Measurements from ENCODE around the gene MAMLD1.
"Not testable (repeated sequence)": the region's sequence is repeated elsewhere in the genome, so short reads cannot be mapped to it uniquely, and the experiment has no call there.

MAMLD1 gene

GRCh38 chrX:150362599-150363481 is at the start of gene MAMLD1:
Gene MAMLD1 (plus strand): TSS chrX:150363317. CDS start chrX:150445517, 82,200 bp downstream.
- peak; percentile 71 for DNase-seq

GRCh38 chrX:150313514-150313913 is 49.6 kb upstream of the MAMLD1 start:
- no peak for DNase-seq

- no peak for DNase-seq
These were observed 48.9 kb upstream of the MAMLD1 start for GRCh38 chrX:150314186-150314585.

GRCh38 chrX:150316564-150316963 is 46.6 kb upstream of the MAMLD1 start:
- no peak for DNase-seq

DNA sequence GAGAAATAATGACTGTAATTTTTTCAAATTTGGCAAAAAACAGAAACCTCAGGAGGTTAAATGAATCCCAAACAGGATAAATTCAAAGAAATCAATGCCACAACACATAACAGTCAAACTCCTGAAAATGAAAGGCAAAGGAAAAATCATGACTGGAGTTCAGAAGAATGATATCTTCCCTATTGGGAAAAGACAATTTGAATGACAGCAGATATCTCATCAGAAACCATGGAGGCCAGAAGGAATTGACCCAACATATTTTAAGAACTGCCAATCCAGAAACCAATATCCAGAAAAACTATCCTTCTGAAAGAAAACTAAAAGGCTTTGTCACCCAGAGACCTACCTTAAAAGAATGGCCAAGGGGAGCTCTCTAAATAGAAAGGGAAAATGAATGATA is 40.1 kb upstream of the MAMLD1 start:
- DNase-seq: no peak

- no peak for DNase-seq
These were observed 38.9 kb upstream of the MAMLD1 start for GRCh38 chrX:150324035-150324728.

GRCh38 chrX:150324919-150325318 is 38.2 kb upstream of the MAMLD1 start:
- no peak for DNase-seq

DNA sequence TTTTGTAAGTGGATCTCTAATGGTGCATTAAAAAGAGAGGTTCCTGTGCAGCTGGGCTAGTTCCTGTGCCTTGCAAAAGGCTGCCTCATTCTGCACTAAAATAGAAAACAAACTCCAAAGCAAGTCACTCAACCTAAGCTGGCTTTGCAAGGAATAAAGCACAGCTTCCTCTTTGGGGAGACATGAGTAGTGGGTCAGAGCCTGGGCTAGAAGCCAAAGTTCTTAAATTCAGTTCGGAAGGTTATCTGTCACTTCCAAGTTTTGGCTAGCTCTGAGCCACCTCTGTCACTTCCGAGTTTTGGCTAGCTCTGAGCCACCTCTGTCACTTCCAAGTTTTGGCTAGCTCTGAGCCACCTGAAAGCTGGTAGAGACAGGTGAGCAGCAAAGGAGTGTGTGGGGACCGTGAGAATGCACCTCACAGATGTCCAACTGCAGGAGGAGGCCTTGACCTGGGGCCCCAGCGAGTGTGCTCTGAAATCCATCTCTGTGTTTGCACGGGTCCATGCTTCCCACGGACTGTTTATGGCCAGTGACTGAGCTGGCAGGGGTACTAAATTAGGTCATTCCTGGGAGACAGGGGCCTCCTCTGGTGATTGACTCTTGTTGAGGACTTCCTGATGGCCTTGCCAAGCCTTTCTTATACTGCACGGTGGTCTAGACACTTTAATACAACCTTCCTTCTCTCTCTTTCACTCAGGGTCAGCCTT is 36.4 kb upstream of the MAMLD1 start:
- no peak for DNase-seq

- no peak for DNase-seq
These were observed 33.8 kb upstream of the MAMLD1 start for GRCh38 chrX:150329282-150329681.

DNA sequence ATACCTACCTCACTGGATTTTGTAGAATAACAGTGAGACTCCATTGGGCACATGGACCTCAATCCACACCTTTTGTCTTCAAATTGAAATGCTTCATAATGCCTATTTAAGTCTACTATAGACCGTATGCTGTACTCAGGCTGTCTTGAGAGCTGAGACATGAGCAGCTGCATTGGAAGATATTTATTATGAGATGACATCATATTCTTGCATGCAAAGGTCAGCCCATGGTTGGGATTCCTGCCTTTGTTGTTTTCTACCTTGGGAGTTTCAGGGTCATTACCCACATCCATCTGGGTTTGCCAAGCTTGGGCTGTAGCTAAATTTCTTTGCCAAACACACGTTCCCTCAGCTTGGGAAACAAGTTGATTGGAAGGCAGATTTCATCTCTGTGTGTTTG is 33.2 kb upstream of the MAMLD1 start:
- no peak for DNase-seq

GRCh38 chrX:150332023-150332422 is 31.1 kb upstream of the MAMLD1 start:
- DNase-seq: no peak

GRCh38 chrX:150334100-150334499 is 29.0 kb upstream of the MAMLD1 start:
- no peak for DNase-seq

- DNase-seq: no peak
These were observed 28.1 kb upstream of the MAMLD1 start for GRCh38 chrX:150334981-150335380.

- no peak for DNase-seq
These were observed 26.1 kb upstream of the MAMLD1 start for GRCh38 chrX:150337026-150337425.

DNA sequence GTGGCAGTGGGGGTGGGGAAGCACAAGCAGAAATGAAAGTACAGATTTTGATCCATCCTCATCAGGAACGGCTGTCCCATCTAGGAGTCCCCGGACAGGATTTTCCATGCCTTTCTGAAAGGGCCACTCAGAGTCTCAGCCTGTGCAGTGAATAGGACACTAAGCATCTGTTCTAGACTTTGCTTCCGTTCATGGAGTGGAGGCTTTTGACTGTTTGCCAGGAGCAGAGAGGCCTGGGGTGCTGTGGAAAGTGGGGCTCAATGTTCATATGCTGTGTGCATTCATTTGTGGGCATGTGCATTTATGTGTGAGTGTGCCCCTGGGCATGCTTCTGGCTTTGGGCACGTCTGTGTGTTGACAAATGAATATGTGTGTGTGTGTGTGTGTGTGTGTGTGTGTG is 25.6 kb upstream of the MAMLD1 start:
- no peak for DNase-seq

- no peak for DNase-seq
These were observed 24.5 kb upstream of the MAMLD1 start for GRCh38 chrX:150338615-150339014.

DNA sequence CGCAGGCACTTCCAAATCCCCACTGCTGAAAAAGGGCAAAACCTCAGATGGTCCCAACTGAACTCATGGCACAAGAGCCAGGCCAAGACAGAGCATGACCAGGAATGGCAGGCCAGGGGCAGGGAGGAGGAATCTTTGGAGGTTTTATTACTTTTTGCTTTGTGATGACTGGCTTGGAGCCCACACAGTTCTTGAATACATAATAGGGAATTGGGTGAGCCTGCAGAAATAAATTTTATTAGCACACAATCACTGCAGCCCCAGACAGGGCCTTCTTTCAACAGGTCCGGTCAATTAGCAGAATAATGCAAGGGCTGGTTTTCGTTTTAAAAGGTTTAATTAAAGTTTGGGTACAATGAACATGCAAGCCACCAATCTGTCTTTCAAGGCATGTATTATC is 23.4 kb upstream of the MAMLD1 start:
- no peak for DNase-seq

DNA sequence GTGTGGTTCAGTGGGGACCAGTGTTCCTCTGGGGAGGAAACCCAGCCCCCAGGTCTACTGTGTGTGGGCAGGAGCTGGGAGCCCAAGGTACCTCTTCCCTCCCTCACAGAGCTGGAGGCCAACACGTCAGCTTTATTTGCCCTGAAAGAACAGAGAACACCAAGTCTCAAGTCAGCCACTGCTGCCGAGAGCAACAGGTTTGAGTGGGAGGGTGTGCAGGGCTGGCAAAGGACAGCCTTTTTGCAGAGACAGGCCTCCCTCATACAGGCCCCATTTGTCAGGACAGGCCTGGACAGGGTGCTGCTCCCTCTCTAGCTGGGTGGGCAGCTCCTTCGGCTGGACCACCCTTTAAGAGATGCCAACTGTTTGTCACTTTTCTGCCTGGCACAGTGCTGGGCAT is 22.8 kb upstream of the MAMLD1 start:
- not testable (repeated sequence) for DNase-seq

DNA sequence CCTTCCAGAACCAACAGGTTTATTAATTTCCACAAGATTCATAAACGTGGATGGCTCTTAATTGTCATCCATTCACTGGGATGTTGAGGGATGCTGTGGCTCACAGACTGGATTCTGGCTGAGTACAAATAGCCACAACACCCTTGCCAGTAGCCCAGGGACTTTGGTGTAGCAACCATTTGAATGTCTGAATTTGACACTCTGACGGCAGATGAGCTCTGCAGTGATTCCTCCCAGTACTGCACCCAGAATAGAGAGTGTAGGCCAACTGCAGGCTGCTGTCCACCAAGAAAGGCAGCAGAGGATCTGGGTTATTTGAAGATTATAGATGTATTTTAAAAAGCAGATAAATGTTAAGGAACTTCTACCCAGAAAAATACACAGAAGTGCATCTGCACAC is 15.6 kb upstream of the MAMLD1 start:
- DNase-seq: no peak

- no peak for DNase-seq
These were observed 14.8 kb upstream of the MAMLD1 start for GRCh38 chrX:150348365-150348764.

DNA sequence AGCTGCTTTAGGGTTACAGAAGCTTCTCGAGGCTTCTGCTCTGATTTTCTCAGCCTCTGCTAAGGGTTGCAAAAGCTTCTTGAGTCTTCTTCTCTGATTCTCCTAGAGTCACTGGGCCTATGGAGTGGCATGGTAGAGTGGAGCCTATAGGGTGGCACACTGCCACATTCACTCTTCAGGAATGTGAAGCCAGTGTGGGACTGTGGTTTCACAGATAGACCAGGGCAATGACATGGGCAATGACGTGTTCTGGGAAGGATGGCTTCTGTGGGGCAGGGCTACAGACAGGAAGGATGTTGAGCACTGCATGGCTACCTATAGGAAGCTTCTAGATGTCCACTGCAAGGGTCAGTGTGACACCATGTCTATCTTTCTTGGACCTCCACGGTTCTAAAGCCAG is 11.0 kb upstream of the MAMLD1 start:
- no peak for DNase-seq

DNA sequence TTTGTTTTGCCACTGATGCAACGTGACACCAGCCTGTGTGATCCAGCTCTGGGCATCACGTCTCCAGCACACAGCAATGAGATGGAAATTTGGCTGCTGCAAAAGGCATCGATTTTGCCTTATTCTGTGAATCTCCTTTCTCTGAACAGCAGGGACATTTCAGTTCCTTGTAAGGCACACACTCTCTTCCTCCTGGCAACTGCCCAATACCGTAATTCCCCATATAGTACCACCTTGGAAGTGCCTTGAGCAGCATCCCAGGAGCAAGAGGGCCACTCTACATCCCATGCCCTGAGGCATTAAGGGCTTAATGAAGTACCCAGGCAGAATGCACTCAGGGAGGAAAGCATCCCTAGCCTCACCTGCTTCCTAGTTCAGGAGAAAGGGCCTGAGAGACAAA is 10.5 kb upstream of the MAMLD1 start:
- no peak for DNase-seq

DNA sequence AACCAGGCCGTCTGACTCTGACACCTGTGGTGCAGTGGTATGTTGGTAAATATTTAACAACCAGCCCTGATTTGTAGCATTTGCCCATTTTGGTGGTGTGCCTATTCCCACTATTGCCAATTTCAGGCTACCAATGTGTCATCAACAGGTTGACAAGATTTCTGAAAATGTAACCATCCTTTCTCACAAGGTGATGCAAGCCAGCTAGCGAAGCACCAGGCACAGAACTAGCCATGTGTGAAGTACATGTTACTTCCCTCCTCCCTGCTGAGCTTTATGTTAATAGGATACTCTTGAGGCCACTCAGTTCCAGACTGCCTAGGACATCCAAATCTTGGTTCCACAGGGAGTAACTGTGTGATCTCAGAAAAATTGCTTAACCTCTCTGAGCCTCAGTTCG is 7.2 kb upstream of the MAMLD1 start:
- DNase-seq: no peak

DNA sequence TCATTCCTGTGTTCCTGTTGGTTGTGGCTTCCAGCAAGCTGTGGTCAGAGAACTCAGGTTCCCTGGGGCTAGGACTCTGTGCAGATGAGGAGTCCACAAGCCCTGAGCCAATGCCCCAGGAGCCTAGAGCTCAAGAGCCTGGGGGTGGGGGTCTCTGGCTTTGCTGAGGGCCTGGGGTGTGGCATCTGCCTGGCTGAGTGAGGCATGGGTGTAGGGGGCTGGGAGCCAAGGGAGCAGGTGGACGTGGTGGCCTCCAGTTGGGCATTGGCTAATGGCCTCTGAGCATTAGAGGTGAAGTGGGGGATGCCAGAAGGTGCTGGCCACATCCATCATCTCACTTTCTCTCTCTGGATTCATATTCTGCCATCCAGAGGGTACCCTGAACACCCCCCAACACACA is 5.3 kb upstream of the MAMLD1 start:
- no peak for DNase-seq
